K562 (cell line): Measurements from ENCODE around the gene DGCR2. TPM values are rescaled to one million over a fixed set of nuclear protein-coding genes. Genes with fewer than 3 reads are reported as not detected.

Experiments
- CTCFL ChIP-seq: IDR thresholded peaks from 2 replicates; pipeline ENCODE4 v1.6.1; 2011; ENCODE audit warnings: borderline replicate concordance, low read depth, mild to moderate bottlenecking, moderate library complexity, low read length; ENCODE audit not compliant: insufficient read depth, poor library complexity, severe bottlenecking
- HMGN3 ChIP-seq: IDR thresholded peaks from 2 replicates; pipeline ENCODE4 v1.6.1; 2011; ENCODE audit warnings: borderline replicate concordance, low read depth, mild to moderate bottlenecking, mixed read lengths, low read length; ENCODE audit not compliant: insufficient read length; ENCODE audit errors: extremely low read depth
- IRF2 ChIP-seq: sonication (generic); formaldehyde crosslinking; IDR thresholded peaks from 2 replicates; pipeline ENCODE4 v1.8.1; 2022; ENCODE audit warnings: mild to moderate bottlenecking, missing genetic modification reagents
- MCM2 ChIP-seq: fragments of 450-650 bp; IDR thresholded peaks from 2 replicates; pipeline ENCODE4 v1.6.1; 2017; ENCODE audit warnings: low read depth, mild to moderate bottlenecking
- PHB ChIP-seq: fragments of 250-450 bp; sonication (Bioruptor Pico); IDR thresholded peaks from 2 replicates; pipeline ENCODE4 v1.5.0; 2021
- polyA plus RNA-seq, 8 experiments: library from polyadenylated mRNA; depleted of rRNA in 4 of 8; stranded (reverse) in 5 of 8; unstranded in 3 of 8; fragments of >200 nt; fragmentation: Nextera tagmentation in 2 of 8; fragmentation: Illumina TruSeq in 1 of 8; extraction: Ambion mirVana in 2 of 8; extraction: Trizol in 1 of 8; gene quantifications; 2 replicates each; pipeline versions ENCODE4 v1.2.1 to v1.2.3, GENCODE V29; 2011 to 2014; ENCODE audit warnings: inconsistent platforms in 1 of 8, missing spikeins in 1 of 8
- total RNA-seq, 7 experiments: library from RNA; depleted of rRNA in 6 of 7; stranded (reverse); fragments of >200 nt in 6 of 7; fragmentation: Illumina TruSeq in 2 of 7; extraction: Trizol in 2 of 7; gene quantifications; 2 replicates each; pipeline versions ENCODE4 v1.2.1 to v1.2.3, GENCODE V29; 2011 to 2021; ENCODE audit warnings: low replicate concordance in 1 of 7
- TF ChIP-seq, protein P1 (sequence below): fragments of 200-600 bp; sonication (generic); IDR thresholded peaks from one replicate; pipeline ENCODE4 v1.6.1; 2012; ENCODE audit warnings: mild to moderate bottlenecking, low read depth, low read length, inconsistent platforms

DGCR2 gene
- total and polyA plus RNA-seq, 9 of the 15 experiments (the other 6 are each of a cell fraction or from before 2014, with no cell fraction given), result 0.69 to 101 (median 56.4) TPM

DNA sequence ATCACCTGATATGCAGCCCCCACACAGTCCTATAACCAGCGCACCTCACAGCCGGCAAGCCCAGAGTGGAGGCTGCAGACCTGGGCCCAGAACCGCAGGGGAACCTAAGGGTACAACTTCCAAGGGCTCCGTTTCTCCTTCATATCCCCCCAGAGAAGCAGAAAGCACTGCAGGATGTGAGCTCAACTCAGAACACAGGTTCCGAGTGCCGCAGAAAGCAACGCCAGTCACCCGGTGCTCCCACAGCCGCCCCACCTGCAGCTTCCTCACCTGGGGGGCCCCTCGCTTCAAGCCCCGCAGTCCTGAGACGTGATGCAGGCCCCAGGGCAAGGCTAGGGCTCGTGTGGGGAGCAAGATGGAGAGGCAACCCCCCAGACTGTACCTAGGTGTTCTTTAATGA lies 11.3 kb upstream of the DGCR2 start (continued):
- TF ChIP-seq, protein P1, sequence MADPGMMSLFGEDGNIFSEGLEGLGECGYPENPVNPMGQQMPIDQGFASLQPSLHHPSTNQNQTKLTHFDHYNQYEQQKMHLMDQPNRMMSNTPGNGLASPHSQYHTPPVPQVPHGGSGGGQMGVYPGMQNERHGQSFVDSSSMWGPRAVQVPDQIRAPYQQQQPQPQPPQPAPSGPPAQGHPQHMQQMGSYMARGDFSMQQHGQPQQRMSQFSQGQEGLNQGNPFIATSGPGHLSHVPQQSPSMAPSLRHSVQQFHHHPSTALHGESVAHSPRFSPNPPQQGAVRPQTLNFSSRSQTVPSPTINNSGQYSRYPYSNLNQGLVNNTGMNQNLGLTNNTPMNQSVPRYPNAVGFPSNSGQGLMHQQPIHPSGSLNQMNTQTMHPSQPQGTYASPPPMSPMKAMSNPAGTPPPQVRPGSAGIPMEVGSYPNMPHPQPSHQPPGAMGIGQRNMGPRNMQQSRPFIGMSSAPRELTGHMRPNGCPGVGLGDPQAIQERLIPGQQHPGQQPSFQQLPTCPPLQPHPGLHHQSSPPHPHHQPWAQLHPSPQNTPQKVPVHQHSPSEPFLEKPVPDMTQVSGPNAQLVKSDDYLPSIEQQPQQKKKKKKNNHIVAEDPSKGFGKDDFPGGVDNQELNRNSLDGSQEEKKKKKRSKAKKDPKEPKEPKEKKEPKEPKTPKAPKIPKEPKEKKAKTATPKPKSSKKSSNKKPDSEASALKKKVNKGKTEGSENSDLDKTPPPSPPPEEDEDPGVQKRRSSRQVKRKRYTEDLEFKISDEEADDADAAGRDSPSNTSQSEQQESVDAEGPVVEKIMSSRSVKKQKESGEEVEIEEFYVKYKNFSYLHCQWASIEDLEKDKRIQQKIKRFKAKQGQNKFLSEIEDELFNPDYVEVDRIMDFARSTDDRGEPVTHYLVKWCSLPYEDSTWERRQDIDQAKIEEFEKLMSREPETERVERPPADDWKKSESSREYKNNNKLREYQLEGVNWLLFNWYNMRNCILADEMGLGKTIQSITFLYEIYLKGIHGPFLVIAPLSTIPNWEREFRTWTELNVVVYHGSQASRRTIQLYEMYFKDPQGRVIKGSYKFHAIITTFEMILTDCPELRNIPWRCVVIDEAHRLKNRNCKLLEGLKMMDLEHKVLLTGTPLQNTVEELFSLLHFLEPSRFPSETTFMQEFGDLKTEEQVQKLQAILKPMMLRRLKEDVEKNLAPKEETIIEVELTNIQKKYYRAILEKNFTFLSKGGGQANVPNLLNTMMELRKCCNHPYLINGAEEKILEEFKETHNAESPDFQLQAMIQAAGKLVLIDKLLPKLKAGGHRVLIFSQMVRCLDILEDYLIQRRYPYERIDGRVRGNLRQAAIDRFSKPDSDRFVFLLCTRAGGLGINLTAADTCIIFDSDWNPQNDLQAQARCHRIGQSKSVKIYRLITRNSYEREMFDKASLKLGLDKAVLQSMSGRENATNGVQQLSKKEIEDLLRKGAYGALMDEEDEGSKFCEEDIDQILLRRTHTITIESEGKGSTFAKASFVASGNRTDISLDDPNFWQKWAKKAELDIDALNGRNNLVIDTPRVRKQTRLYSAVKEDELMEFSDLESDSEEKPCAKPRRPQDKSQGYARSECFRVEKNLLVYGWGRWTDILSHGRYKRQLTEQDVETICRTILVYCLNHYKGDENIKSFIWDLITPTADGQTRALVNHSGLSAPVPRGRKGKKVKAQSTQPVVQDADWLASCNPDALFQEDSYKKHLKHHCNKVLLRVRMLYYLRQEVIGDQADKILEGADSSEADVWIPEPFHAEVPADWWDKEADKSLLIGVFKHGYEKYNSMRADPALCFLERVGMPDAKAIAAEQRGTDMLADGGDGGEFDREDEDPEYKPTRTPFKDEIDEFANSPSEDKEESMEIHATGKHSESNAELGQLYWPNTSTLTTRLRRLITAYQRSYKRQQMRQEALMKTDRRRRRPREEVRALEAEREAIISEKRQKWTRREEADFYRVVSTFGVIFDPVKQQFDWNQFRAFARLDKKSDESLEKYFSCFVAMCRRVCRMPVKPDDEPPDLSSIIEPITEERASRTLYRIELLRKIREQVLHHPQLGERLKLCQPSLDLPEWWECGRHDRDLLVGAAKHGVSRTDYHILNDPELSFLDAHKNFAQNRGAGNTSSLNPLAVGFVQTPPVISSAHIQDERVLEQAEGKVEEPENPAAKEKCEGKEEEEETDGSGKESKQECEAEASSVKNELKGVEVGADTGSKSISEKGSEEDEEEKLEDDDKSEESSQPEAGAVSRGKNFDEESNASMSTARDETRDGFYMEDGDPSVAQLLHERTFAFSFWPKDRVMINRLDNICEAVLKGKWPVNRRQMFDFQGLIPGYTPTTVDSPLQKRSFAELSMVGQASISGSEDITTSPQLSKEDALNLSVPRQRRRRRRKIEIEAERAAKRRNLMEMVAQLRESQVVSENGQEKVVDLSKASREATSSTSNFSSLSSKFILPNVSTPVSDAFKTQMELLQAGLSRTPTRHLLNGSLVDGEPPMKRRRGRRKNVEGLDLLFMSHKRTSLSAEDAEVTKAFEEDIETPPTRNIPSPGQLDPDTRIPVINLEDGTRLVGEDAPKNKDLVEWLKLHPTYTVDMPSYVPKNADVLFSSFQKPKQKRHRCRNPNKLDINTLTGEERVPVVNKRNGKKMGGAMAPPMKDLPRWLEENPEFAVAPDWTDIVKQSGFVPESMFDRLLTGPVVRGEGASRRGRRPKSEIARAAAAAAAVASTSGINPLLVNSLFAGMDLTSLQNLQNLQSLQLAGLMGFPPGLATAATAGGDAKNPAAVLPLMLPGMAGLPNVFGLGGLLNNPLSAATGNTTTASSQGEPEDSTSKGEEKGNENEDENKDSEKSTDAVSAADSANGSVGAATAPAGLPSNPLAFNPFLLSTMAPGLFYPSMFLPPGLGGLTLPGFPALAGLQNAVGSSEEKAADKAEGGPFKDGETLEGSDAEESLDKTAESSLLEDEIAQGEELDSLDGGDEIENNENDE, result peak; percentile 44
- TF ChIP-seq PHB (CRISPR knock-in tag) (no peak), MCM2 (no peak), CTCFL (no peak), HMGN3 (no peak), IRF2 (peak; percentile 84; the same call in 1 of the 2 replicates)
